ENCODE measurements around the gene OPRM1.

DNA sequence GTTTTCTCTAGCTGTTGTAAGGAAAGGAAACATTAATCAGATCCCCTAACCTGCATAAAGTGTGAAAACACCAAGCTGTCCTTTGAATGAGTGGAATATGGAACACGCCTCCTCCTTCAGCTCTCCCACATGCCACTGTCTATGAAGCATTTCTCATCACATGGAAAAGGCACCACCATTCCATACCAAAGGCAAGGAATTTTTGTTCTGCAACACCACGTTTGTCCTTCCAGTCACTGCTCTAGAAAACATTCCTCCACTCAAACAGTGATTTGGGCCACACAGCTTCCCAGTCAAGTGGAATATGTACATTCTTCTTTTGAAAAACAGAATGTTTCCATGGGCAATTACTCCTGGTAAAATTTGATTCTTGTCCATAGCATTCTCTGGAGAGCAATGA, 120.1 kb downstream of the OPRM1 start:
- TF ChIP-seq, protein P1, sequence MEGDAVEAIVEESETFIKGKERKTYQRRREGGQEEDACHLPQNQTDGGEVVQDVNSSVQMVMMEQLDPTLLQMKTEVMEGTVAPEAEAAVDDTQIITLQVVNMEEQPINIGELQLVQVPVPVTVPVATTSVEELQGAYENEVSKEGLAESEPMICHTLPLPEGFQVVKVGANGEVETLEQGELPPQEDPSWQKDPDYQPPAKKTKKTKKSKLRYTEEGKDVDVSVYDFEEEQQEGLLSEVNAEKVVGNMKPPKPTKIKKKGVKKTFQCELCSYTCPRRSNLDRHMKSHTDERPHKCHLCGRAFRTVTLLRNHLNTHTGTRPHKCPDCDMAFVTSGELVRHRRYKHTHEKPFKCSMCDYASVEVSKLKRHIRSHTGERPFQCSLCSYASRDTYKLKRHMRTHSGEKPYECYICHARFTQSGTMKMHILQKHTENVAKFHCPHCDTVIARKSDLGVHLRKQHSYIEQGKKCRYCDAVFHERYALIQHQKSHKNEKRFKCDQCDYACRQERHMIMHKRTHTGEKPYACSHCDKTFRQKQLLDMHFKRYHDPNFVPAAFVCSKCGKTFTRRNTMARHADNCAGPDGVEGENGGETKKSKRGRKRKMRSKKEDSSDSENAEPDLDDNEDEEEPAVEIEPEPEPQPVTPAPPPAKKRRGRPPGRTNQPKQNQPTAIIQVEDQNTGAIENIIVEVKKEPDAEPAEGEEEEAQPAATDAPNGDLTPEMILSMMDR (IDR thresholded peaks at IDR 0.05; ENCODE audit: insufficient read depth, low read length) = no peak
- TF ChIP-seq POLR2AphosphoS5 (IDR thresholded peaks at IDR 0.05; ENCODE audit: low read depth) = no peak
- TF ChIP-seq, protein P2, sequence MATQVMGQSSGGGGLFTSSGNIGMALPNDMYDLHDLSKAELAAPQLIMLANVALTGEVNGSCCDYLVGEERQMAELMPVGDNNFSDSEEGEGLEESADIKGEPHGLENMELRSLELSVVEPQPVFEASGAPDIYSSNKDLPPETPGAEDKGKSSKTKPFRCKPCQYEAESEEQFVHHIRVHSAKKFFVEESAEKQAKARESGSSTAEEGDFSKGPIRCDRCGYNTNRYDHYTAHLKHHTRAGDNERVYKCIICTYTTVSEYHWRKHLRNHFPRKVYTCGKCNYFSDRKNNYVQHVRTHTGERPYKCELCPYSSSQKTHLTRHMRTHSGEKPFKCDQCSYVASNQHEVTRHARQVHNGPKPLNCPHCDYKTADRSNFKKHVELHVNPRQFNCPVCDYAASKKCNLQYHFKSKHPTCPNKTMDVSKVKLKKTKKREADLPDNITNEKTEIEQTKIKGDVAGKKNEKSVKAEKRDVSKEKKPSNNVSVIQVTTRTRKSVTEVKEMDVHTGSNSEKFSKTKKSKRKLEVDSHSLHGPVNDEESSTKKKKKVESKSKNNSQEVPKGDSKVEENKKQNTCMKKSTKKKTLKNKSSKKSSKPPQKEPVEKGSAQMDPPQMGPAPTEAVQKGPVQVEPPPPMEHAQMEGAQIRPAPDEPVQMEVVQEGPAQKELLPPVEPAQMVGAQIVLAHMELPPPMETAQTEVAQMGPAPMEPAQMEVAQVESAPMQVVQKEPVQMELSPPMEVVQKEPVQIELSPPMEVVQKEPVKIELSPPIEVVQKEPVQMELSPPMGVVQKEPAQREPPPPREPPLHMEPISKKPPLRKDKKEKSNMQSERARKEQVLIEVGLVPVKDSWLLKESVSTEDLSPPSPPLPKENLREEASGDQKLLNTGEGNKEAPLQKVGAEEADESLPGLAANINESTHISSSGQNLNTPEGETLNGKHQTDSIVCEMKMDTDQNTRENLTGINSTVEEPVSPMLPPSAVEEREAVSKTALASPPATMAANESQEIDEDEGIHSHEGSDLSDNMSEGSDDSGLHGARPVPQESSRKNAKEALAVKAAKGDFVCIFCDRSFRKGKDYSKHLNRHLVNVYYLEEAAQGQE (IDR thresholded peaks at IDR 0.05; ENCODE audit: insufficient replicate concordance, low read depth) = no peak
- no peak for TF ChIP-seq GABPA (IDR thresholded peaks at IDR 0.05; ENCODE audit: low read depth)
- TF ChIP-seq SPI1 (IDR thresholded peaks at IDR 0.05; ENCODE audit: borderline replicate concordance, low read depth) = no peak

Measured in HL-60 (cell line).